Measurements from ENCODE around the gene NFKBIL1. TPM values are rescaled to one million over a fixed set of nuclear protein-coding genes. Genes with fewer than 3 reads are reported as not detected.

Gene NFKBIL1
- total and polyA plus RNA-seq, 4 donors, result 3.3 to 9.6 (median 7.4) TPM

DNA sequence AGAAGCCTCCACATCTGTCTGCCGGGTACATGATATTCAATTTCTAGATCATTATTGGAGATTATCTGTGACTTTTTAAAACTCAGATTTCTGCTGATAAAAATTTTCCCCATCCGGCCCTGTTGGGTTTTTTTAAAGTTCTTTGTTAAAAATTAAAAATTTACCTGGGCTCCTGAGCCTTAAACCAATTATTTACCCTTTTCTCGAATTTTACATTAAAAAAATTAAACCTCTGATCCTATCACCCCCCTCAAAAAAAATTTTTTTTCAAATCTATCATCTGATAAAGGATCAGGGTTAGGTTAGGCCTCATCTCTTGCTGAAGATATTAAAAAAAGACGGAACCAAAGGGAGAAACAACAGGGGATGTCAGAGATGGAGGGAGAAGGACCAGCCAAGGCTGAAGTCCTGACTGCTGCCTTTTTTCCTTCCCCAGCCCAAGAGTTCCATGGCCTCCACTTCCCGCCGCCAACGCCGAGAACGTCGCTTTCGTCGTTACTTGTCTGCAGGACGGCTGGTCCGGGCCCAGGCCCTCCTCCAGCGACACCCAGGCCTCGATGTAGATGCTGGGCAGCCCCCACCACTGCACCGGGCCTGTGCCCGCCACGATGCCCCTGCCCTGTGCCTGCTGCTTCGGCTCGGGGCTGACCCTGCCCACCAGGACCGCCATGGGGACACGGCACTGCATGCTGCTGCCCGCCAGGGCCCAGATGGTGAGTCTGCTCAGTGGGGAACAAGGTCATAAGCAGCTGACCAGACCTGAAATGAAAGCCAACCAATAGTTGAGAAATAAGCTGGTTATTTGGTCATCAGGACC lies 527 bp downstream of the NFKBIL1 start:
- peak overlapping the region; percentile 15 to 78 (median 56) for H3K4me3 ChIP-seq (ENCODE audit: low read depth in 1 of 3, low read length in 3 of 3)
- H3K36me3 ChIP-seq (ENCODE audit: control insufficient read depth in 4 of 4, insufficient read depth in 3 of 4, low read depth in 1 of 4, low read length in 3 of 4), result peaks cover 0 to 13% (median 10%) of the 10 kb centered on the region in 4 donors
- peaks cover 5 to 23% (median 15%) of the 10 kb centered on the region in 4 donors for H3K4me1 ChIP-seq (ENCODE audit: control insufficient read depth in 4 of 4, insufficient read depth in 4 of 4, low read length in 3 of 4)
- WGBS, result 79% methylated on average over 24 of the region's 24 CpGs
- TF ChIP-seq ATF3 (IDR thresholded peaks at IDR 0.05), result no peak
- TF ChIP-seq, protein P1, sequence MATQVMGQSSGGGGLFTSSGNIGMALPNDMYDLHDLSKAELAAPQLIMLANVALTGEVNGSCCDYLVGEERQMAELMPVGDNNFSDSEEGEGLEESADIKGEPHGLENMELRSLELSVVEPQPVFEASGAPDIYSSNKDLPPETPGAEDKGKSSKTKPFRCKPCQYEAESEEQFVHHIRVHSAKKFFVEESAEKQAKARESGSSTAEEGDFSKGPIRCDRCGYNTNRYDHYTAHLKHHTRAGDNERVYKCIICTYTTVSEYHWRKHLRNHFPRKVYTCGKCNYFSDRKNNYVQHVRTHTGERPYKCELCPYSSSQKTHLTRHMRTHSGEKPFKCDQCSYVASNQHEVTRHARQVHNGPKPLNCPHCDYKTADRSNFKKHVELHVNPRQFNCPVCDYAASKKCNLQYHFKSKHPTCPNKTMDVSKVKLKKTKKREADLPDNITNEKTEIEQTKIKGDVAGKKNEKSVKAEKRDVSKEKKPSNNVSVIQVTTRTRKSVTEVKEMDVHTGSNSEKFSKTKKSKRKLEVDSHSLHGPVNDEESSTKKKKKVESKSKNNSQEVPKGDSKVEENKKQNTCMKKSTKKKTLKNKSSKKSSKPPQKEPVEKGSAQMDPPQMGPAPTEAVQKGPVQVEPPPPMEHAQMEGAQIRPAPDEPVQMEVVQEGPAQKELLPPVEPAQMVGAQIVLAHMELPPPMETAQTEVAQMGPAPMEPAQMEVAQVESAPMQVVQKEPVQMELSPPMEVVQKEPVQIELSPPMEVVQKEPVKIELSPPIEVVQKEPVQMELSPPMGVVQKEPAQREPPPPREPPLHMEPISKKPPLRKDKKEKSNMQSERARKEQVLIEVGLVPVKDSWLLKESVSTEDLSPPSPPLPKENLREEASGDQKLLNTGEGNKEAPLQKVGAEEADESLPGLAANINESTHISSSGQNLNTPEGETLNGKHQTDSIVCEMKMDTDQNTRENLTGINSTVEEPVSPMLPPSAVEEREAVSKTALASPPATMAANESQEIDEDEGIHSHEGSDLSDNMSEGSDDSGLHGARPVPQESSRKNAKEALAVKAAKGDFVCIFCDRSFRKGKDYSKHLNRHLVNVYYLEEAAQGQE (IDR thresholded peaks at IDR 0.05), result no peak
- no peak for TF ChIP-seq HNF4A (conservative IDR thresholded peaks at IDR 0.05)
- no peak for TF ChIP-seq NR2F2 (IDR thresholded peaks at IDR 0.05)
- no peak for TF ChIP-seq GABPA (IDR thresholded peaks at IDR 0.05 in 1 of 2, conservative IDR thresholded peaks at IDR 0.05 in 1 of 2)
- TF ChIP-seq JUND (IDR thresholded peaks at IDR 0.05), result no peak
- TF ChIP-seq FOXA1 (IDR thresholded peaks at IDR 0.05), result no peak
- TF ChIP-seq ZBTB33 (IDR thresholded peaks at IDR 0.05), result no peak
- no peak for TF ChIP-seq RAD21 (IDR thresholded peaks at IDR 0.05)
- peak overlapping the region; percentile 36 to 97 for H3K9ac ChIP-seq (ENCODE audit: low read depth in 1 of 2, low read length in 2 of 2)
- peak overlapping the region; percentile 52 to 84 for H3K27ac ChIP-seq (ENCODE audit: low read depth in 1 of 2, low read length in 2 of 2)
- no peaks in the 10 kb centered on the region for H3K27me3 ChIP-seq (ENCODE audit: control insufficient read depth in 4 of 4, insufficient read depth in 4 of 4, low read length in 3 of 4)
- DNase-seq (ENCODE audit: low spot score), result no peak
- H3K9me3 ChIP-seq (ENCODE audit: control insufficient read depth in 4 of 4, low read length in 3 of 4), result no peaks in the 10 kb centered on the region

DNA sequence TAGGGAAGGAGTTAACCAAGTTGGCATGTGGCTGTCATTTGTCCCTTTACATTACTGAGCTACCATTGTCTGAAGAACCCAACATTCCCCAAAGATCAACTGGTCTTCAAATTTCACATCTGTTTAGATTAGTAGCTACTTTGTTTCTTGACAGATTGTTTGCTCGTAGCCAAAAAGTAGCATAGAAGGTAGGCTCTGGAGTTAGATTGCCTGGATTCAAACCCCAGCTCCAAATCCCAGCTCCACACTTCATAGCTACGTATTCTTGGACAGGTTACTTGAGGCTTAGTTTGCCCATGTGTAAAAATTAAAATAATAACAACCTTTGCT lies 1.1 kb downstream of the NFKBIL1 start:
- H3K9me3 ChIP-seq (ENCODE audit: control insufficient read depth in 4 of 4, low read length in 3 of 4), result no peaks in the 10 kb centered on the region
- peak overlapping the region in 1 of 2 donors; percentile 36 for H3K9ac ChIP-seq (ENCODE audit: low read depth in 1 of 2, low read length in 2 of 2)
- H3K27ac ChIP-seq (ENCODE audit: low read depth in 1 of 2, low read length in 2 of 2), result peak overlapping the region; percentile 34 to 84
- peaks cover 0 to 13% (median 10%) of the 10 kb centered on the region in 4 donors for H3K36me3 ChIP-seq (ENCODE audit: control insufficient read depth in 4 of 4, insufficient read depth in 3 of 4, low read depth in 1 of 4, low read length in 3 of 4)
- peak overlapping the region in 2 of 3 donors; percentile 15 to 78 for H3K4me3 ChIP-seq (ENCODE audit: low read depth in 1 of 3, low read length in 3 of 3)
- no peak for DNase-seq (ENCODE audit: low spot score)
- no peaks in the 10 kb centered on the region for H3K27me3 ChIP-seq (ENCODE audit: control insufficient read depth in 4 of 4, insufficient read depth in 4 of 4, low read length in 3 of 4)
- WGBS, result 95% methylated on average over 2 of the region's 2 CpGs
- peaks cover 5 to 20% (median 14%) of the 10 kb centered on the region in 4 donors for H3K4me1 ChIP-seq (ENCODE audit: control insufficient read depth in 4 of 4, insufficient read depth in 4 of 4, low read length in 3 of 4)
- TF ChIP-seq GABPA (IDR thresholded peaks at IDR 0.05 in 1 of 2, conservative IDR thresholded peaks at IDR 0.05 in 1 of 2) (no peak), ATF3 (IDR thresholded peaks at IDR 0.05) (no peak), SP1 (IDR thresholded peaks at IDR 0.05) (no peak), HNF4A (conservative IDR thresholded peaks at IDR 0.05) (no peak), ZBTB33 (IDR thresholded peaks at IDR 0.05) (no peak), YY1 (IDR thresholded peaks at IDR 0.05) (no peak), RXRA (IDR thresholded peaks at IDR 0.05) (no peak), FOXA2 (IDR thresholded peaks at IDR 0.05) (no peak), EGR1 (IDR thresholded peaks at IDR 0.05; ENCODE audit: low read depth in 2 of 2) (no peak), NR2F2 (IDR thresholded peaks at IDR 0.05) (no peak)
- TF ChIP-seq, protein P2, sequence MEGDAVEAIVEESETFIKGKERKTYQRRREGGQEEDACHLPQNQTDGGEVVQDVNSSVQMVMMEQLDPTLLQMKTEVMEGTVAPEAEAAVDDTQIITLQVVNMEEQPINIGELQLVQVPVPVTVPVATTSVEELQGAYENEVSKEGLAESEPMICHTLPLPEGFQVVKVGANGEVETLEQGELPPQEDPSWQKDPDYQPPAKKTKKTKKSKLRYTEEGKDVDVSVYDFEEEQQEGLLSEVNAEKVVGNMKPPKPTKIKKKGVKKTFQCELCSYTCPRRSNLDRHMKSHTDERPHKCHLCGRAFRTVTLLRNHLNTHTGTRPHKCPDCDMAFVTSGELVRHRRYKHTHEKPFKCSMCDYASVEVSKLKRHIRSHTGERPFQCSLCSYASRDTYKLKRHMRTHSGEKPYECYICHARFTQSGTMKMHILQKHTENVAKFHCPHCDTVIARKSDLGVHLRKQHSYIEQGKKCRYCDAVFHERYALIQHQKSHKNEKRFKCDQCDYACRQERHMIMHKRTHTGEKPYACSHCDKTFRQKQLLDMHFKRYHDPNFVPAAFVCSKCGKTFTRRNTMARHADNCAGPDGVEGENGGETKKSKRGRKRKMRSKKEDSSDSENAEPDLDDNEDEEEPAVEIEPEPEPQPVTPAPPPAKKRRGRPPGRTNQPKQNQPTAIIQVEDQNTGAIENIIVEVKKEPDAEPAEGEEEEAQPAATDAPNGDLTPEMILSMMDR (IDR thresholded peaks at IDR 0.05; ENCODE audit: low read depth, low read length, missing input control), result no peak
- TF ChIP-seq, protein P1 (IDR thresholded peaks at IDR 0.05), result no peak
- TF ChIP-seq, protein P3, sequence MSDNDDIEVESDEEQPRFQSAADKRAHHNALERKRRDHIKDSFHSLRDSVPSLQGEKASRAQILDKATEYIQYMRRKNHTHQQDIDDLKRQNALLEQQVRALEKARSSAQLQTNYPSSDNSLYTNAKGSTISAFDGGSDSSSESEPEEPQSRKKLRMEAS (IDR thresholded peaks at IDR 0.05), result no peak

Measured in liver (tissue), 9 donors.